HEK293 (cell line): ENCODE data around the gene PTPRA.

Source experiments
- CTCF ChIP-seq: fragments of 450-650 bp; formaldehyde crosslinking; IDR thresholded peaks from 2 replicates; pipeline ENCODE4 v1.5.1; 2016; ENCODE audit warnings: missing biosample characterization, missing genetic modification characterization
- ZBTB11 ChIP-seq: fragments of 450-650 bp; formaldehyde crosslinking; conservative IDR thresholded peaks from 2 replicates; pipeline ENCODE4 v1.5.1; 2016; ENCODE audit warnings: low read depth, missing biosample characterization, missing genetic modification characterization
- ZNF335 ChIP-seq: fragments of 450-650 bp; formaldehyde crosslinking; conservative IDR thresholded peaks from 2 replicates; pipeline ENCODE4 v1.5.1; 2016; ENCODE audit warnings: missing biosample characterization, missing genetic modification characterization

- TF ChIP-seq ZNF335 (tag by site-specific recombination) (no peak), CTCF (tag by site-specific recombination) (no peak), ZBTB11 (tag by site-specific recombination) (no peak)
Observed at GRCh38 chr20:3074812-3075211, 201.5 kb downstream of the PTPRA start.
